Psoas muscle (tissue), 8 donors: Measurements from ENCODE around the gene FRS3. TPM values are rescaled to one million over a fixed set of nuclear protein-coding genes. Genes with fewer than 3 reads are reported as not detected.

Experiments
- ATAC-seq, 4 donors: fragments of 200-7000 bp; cut with Tn5 transposase; one replicate each; pipeline ENCODE4 v1.9.1; 2020; ENCODE audit warnings: moderate library complexity in 3 of 4, mild to moderate bottlenecking in 2 of 4
- DNase-seq, 2 donors: peaks; one replicate each; pipeline ENCODE4 v3.0.0-alpha.2; 2020
- H3K27ac ChIP-seq: fragments of 200-600 bp; one replicate; pipeline ENCODE4 v1.8.0; 2022
- H3K27me3 ChIP-seq, 3 donors: fragments of 200-600 bp in 1 of 3; one replicate each; pipeline versions ENCODE4 v1.6.1 to v1.8.0; 2013 to 2022; ENCODE audit warnings: low read length in 2 of 3, mild to moderate bottlenecking in 2 of 3, moderate library complexity in 1 of 3; ENCODE audit not compliant: insufficient read depth in 3 of 3
- H3K36me3 ChIP-seq, 2 donors: fragments of 200-600 bp in 1 of 2; one replicate each; pipeline versions ENCODE4 v1.6.1 to v1.8.0; 2013 to 2022; ENCODE audit warnings: low read depth in 1 of 2, mild to moderate bottlenecking in 1 of 2, moderate library complexity in 1 of 2; ENCODE audit not compliant: insufficient read depth in 1 of 2
- H3K4me1 ChIP-seq: fragments of 200-600 bp; one replicate; pipeline ENCODE4 v1.8.0; 2022
- H3K4me3 ChIP-seq: fragments of 200-600 bp; one replicate; pipeline ENCODE4 v1.8.0; 2022; ENCODE audit warnings: mild to moderate bottlenecking
- H3K9me3 ChIP-seq: fragments of 200-600 bp; one replicate; pipeline ENCODE4 v1.8.0; 2022
- CTCF ChIP-seq: fragments of 200-600 bp; IDR thresholded peaks from one replicate; pipeline ENCODE4 v1.8.0; 2022; ENCODE audit warnings: antibody characterized with exemption
- WGBS, 3 donors: extraction: QIAGEN DNeasy Blood & Tissue Kit; methylation state at CpG; one replicate each; pipeline versions ENCODE4 v1.1.6 to v1.1.7; 2013; 5-methylcytosine and 5-hydroxymethylcytosine counted together
- intact Hi-C, 2 donors: fragments of 100-400 bp; cut with DNase I; formaldehyde crosslinking; loops; one replicate each; pipeline versions ENCODE4 v1.11.0 to v1.14.2; 2022
- polyA plus RNA-seq, 3 donors: library from polyadenylated mRNA; stranded (reverse); fragments of 200-250 nt; gene quantifications; one replicate each; pipeline ENCODE4 v1.2.3, GENCODE V29; 2013
- total RNA-seq, 4 donors: library from RNA; stranded (reverse); fragmentation: NEBNext Ultra II Directional in 2 of 4; extraction: Animal tissue kit (Norgen Biotek cat#: 25700) in 2 of 4; gene quantifications; one replicate each; pipeline versions ENCODE4 v1.2.1 to v1.2.4, GENCODE V29; 2021 to 2023
- donor health status: healthy with polysubstance abuse.
- donor health status: DM: no; HTN: no; CAD: no; lungs with moderate emphysema.
- donor health status: Bipolar disorder and iron deficiency.
- donor health status: healthy.
- donor health status: DM: yes; HTN: yes; CAD: no.
- donor health status: DM: no; HTN: no; CAD: no.
- donor health status: DM: no; HTN: no; CAD: no.
- donor health status: DM: yes; HTN: yes; CAD: no.

FRS3 gene
- total and polyA plus RNA-seq, 7 donors: 4.0 to 6.8 (median 5.4) TPM

- H3K27ac ChIP-seq: no peak overlapping the region
Measured at GRCh38 chr6:41778895-41779294, 805 bp downstream of the FRS3 start.

GRCh38 chr6:41777551-41778285 is 2.0 kb downstream of the FRS3 start:
- intact Hi-C loops: loop anchor here (2.0 to 10.0 kb wide), 6 partner anchors 40 to 410 kb away; partner anchors contain the start of gene TFEB (in 1 of the 2)
- WGBS, 3 donors: 84 to 88% (median 86%) methylated on average over 5 of the region's 5 CpGs
- Histone ChIP-seq H3K27ac (no peak overlapping the region), H3K27me3 (no peaks in the 10 kb centered on the region), H3K4me1 (peaks cover 10% of the 10 kb centered on the region), H3K4me3 (no peak overlapping the region), H3K9me3 (no peaks in the 10 kb centered on the region), H3K36me3 (peaks cover 6 to 38% of the 10 kb centered on the region in 2 donors)
- DNase-seq: no peak
- ATAC-seq: no peak
- no peak for TF ChIP-seq CTCF

More at GRCh38 chr6:41778895-41779294, 805 bp downstream of the FRS3 start:
- WGBS, 3 donors: 14 to 36% (median 27%) methylated on average over 6 of the region's 6 CpGs
- no peak for TF ChIP-seq CTCF
- Histone ChIP-seq H3K9me3 (no peaks in the 10 kb centered on the region), H3K4me3 (peak overlapping the region; percentile 91), H3K36me3 (peaks cover 6 to 27% of the 10 kb centered on the region in 2 donors), H3K4me1 (peaks cover 10% of the 10 kb centered on the region), H3K27me3 (no peaks in the 10 kb centered on the region)
- ATAC-seq (no peak), DNase-seq (no peak)
- intact Hi-C loops: loop anchor here (5.0 to 10.0 kb wide), 4 partner anchors 42 to 412 kb away; partner anchors contain the start of gene TFEB (in 1 of the 2)

- Histone ChIP-seq H3K4me1 (peaks cover 7% of the 10 kb centered on the region), H3K27me3 (no peaks in the 10 kb centered on the region), H3K4me3 (no peak overlapping the region), H3K9me3 (no peaks in the 10 kb centered on the region), H3K27ac (no peak overlapping the region), H3K36me3 (peaks cover 11 to 60% of the 10 kb centered on the region in 2 donors)
- no peak for TF ChIP-seq CTCF
- WGBS, 3 donors: 92 to 96% (median 93%) methylated on average over 13 of the region's 13 CpGs
- ATAC-seq: no peak
- intact Hi-C loops: loop anchor here (5.0 to 10.0 kb wide), 4 partner anchors 38 to 408 kb away; partner anchors contain the start of gene TFEB (in 1 of the 2)
- no peak for DNase-seq
Measured at GRCh38 chr6:41775293-41775882, 4.3 kb downstream of the FRS3 start.

GRCh38 chr6:41774841-41775240 is 4.9 kb downstream of the FRS3 start:
- no peak for DNase-seq
- Histone ChIP-seq H3K4me3 (no peak overlapping the region), H3K27me3 (no peaks in the 10 kb centered on the region), H3K27ac (no peak overlapping the region), H3K36me3 (peaks cover 11 to 66% of the 10 kb centered on the region in 2 donors), H3K4me1 (peaks cover 7% of the 10 kb centered on the region), H3K9me3 (no peaks in the 10 kb centered on the region)
- ATAC-seq: no peak
- TF ChIP-seq CTCF: no peak
- intact Hi-C loops: loop anchor here (5.0 to 10.0 kb wide), 4 partner anchors 38 to 408 kb away; partner anchors contain the start of gene TFEB (in 1 of the 2)
- 79 to 98% (median 90%) methylated on average over 3 of the region's 3 CpGs for WGBS, 3 donors
